NCI-H146 (cell line): ENCODE results near the gene CRIP3.
"Not testable (repeated sequence)": the region's sequence is repeated elsewhere in the genome, so short reads cannot be mapped to it uniquely, and the experiment has no call there.

ENCODE experiments used
- DNase-seq: peaks from one replicate; lab custom pipeline; 2025; lab: John Stamatoyannopoulos, UW

Gene CRIP3, protein sequence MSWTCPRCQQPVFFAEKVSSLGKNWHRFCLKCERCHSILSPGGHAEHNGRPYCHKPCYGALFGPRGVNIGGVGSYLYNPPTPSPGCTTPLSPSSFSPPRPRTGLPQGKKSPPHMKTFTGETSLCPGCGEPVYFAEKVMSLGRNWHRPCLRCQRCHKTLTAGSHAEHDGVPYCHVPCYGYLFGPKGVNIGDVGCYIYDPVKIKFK

GRCh38 chr6:43308101-43308989 is at the start of gene CRIP3:
TSS of gene CRIP3 (minus strand) at chr6:43308826. CDS start at chr6:43308792, 34 bp downstream.
- peak; percentile 81 for DNase-seq

GRCh38 chr6:43355862-43356590 is 47.4 kb upstream of the CRIP3 start:
- DNase-seq = peak; percentile 22

GRCh38 chr6:43351951-43352350 is 43.3 kb upstream of the CRIP3 start:
- not testable (repeated sequence) for DNase-seq

DNA sequence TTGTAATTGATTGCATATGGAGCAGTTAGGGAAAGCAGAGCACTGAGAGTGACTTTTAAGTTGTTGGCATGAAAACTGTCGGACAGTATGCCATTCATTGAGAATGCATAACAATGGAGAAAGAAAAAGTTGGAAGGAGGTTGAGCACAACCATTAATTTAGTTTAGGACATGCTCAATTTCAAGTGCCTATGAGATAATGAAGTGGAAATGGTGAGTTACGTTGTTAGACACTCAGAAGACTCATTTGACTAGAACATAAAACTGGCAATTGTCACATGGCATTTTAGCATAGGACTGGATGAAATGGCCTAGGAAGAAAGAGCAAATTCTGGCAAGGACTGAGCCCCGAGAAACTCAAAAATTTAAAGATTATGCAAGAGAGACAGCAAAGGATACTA is 38.8 kb upstream of the CRIP3 start:
- DNase-seq = no peak

GRCh38 chr6:43347021-43347420 is 38.4 kb upstream of the CRIP3 start:
- no peak for DNase-seq

DNA sequence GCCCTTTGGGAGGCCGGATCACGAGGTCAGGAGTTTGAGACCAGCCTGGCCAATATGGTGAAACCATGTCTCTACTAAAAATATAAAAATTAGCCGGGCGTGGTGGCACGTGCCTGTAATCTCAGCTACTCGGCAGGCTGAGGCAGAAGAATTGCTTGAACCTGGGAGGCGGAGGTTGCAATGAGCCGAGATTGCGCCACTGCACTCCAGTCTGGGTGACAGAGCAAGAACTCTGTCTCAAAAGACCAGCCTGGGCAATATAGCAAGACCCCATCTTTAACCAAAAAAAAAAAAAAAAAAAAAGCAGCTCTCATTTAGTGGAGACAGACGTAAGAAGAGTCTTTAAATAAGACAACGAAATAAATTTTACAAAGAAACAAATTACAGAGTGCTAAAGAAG is 37.6 kb upstream of the CRIP3 start:
- not testable (repeated sequence) for DNase-seq

- DNase-seq = no peak
Measured at GRCh38 chr6:43339168-43339567, 30.5 kb upstream of the CRIP3 start.

GRCh38 chr6:43338243-43338642 is 29.6 kb upstream of the CRIP3 start:
- DNase-seq = no peak

DNA sequence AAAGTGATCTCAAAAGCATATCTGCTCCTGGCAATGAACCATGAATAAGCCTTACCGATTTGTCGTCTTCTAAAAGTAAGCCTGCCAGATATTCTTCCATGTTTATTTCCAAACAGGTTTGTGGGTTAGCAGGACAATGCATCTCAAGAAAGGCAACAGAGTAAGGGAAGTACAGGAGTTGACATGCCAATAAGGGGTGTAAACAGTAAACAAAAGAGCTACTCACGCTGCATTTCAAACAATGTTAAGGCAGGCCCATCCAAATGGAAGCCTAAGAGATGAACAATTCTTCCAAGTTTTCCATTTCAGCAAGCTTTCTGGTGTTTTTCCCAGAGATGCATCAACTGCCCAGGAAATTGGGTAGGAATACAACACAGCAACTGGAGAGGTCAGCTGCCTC is 27.8 kb upstream of the CRIP3 start:
- no peak for DNase-seq

GRCh38 chr6:43335469-43335868 is 26.8 kb upstream of the CRIP3 start:
- DNase-seq = peak; percentile 74

- DNase-seq = peak; percentile 47
Measured at GRCh38 chr6:43334466-43335095, 26.0 kb upstream of the CRIP3 start.

DNA sequence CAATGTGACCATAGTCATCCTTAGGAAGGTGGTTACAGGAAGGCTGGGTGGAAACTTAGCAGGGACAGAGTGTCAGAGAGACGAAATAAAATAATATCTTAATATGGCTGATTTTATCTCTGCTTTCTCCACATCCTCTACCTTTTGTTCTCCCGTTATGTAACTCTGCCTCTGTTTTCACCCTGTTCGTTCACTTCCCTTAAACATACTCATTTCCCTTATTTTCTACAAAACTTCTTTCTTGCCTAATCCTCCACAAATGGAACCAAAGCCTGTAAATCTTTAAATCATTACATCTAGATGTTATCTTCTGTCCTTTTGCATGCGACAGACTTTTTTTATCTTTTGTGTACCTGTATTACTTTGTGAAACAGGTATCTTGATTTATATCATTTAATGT is 23.3 kb upstream of the CRIP3 start:
- no peak for DNase-seq

GRCh38 chr6:43331470-43331869 is 22.8 kb upstream of the CRIP3 start:
- no peak for DNase-seq

GRCh38 chr6:43328528-43328927 is 19.9 kb upstream of the CRIP3 start:
- DNase-seq = no peak

- DNase-seq = no peak
Measured at GRCh38 chr6:43325876-43326275, 17.2 kb upstream of the CRIP3 start.

GRCh38 chr6:43318011-43318410 is 9.4 kb upstream of the CRIP3 start:
- no peak for DNase-seq

- no peak for DNase-seq
Measured at GRCh38 chr6:43313813-43314212, 5.2 kb upstream of the CRIP3 start.

DNA sequence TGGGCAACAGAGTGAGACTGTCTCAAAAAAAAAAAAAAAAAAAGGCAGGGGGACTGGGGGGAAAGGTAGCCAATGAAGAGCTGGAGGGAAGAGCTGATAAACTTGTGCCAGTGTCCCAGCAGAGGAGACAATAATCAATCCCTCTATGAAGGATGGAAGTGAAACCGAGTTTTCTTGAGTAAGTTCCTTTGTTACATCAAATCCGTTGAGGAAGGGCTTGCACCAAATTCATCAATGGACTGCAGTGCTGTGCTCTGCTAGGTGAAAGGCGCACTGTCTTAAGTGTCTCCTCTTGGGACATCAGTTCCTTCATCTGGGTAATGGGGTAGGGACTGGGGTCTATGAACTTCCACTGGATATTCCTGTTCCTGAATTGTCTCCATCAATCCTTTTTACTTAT is 3.0 kb upstream of the CRIP3 start:
- DNase-seq = no peak

- DNase-seq = no peak
Measured at GRCh38 chr6:43310624-43311023, 2.0 kb upstream of the CRIP3 start.

GRCh38 chr6:43310134-43310533 is 1.5 kb upstream of the CRIP3 start:
- peak; percentile 14 for DNase-seq

GRCh38 chr6:43308990-43309477 is 408 bp upstream of the CRIP3 start:
- no peak for DNase-seq

GRCh38 chr6:43307451-43308100 is 1.1 kb downstream of the CRIP3 start:
- no peak for DNase-seq
